Measurements from ENCODE around the gene LEF1. TPM values are rescaled to one million over a fixed set of nuclear protein-coding genes. Genes with fewer than 3 reads are reported as not detected.

LEF1 gene
- total RNA-seq, 1 experiment from 2014 or later: 0.79 TPM

DNA sequence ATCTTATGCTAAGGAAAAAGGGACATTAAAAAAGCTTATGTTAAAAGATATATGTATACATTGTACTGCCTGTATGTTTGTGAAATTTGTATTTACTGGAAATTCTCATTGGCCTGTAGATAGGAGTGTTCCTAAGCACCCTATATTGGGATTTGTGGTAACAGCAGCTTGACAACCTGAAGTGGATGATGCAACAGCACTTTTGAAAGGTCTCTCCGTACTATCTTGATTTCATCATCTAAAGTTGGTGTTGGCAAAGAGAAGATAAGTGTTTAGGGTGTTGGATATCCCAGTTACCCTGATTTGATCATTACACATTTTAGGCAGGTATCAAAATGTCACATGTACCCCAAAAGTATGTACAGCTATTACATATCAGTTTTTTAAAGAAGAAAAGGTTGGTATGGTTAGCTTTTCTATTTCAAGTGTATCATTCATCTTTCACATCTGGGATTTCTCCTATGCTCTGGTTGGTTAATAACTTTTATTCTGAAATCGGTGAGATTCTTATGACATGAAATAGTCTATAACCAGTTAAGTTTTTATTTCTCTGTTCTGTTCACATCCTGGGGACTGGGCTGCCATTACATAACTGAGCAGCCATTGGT is 168.7 kb downstream of the LEF1 start:
- intact Hi-C loops (cut with micrococcal nuclease): no loop called here
- H2AFZ ChIP-seq (ENCODE audit: low read depth, low read length, poor library complexity, severe bottlenecking): no peak overlapping the region
- ChIA-PET POLR2A (no interaction called here), RAD21 (ENCODE audit: low non-redundant PET in 1 of 2, low total read pairs in 2 of 2, uncharacterized antibody in 2 of 2, unreplicated experiment in 2 of 2) (no interaction called here), CTCF (no interaction called here)
- no peaks in the 10 kb centered on the region for H3K4me1 ChIP-seq (ENCODE audit: control insufficient read depth in 1 of 2, insufficient read depth in 2 of 2, low read length in 2 of 2)
- H3K36me3 ChIP-seq (ENCODE audit: control insufficient read depth in 1 of 2, insufficient read depth in 2 of 2, low read length in 2 of 2): no peaks in the 10 kb centered on the region
- no peak overlapping the region for H3K4me3 ChIP-seq (replicated peaks in 1 of 2; ENCODE audit: low read depth in 1 of 2, low read length in 2 of 2)
- ATAC-seq (no peak), DNase-seq (ENCODE audit: low read depth, low spot score) (no peak)
- H3K4me2 ChIP-seq (ENCODE audit: low read length): no peak overlapping the region
- TF ChIP-seq ZNF274 (IDR thresholded peaks at IDR 0.05; ENCODE audit: low read depth, low read length): no peak
- TF ChIP-seq, protein P1, sequence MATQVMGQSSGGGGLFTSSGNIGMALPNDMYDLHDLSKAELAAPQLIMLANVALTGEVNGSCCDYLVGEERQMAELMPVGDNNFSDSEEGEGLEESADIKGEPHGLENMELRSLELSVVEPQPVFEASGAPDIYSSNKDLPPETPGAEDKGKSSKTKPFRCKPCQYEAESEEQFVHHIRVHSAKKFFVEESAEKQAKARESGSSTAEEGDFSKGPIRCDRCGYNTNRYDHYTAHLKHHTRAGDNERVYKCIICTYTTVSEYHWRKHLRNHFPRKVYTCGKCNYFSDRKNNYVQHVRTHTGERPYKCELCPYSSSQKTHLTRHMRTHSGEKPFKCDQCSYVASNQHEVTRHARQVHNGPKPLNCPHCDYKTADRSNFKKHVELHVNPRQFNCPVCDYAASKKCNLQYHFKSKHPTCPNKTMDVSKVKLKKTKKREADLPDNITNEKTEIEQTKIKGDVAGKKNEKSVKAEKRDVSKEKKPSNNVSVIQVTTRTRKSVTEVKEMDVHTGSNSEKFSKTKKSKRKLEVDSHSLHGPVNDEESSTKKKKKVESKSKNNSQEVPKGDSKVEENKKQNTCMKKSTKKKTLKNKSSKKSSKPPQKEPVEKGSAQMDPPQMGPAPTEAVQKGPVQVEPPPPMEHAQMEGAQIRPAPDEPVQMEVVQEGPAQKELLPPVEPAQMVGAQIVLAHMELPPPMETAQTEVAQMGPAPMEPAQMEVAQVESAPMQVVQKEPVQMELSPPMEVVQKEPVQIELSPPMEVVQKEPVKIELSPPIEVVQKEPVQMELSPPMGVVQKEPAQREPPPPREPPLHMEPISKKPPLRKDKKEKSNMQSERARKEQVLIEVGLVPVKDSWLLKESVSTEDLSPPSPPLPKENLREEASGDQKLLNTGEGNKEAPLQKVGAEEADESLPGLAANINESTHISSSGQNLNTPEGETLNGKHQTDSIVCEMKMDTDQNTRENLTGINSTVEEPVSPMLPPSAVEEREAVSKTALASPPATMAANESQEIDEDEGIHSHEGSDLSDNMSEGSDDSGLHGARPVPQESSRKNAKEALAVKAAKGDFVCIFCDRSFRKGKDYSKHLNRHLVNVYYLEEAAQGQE (IDR thresholded peaks at IDR 0.05; ENCODE audit: low read depth): no peak
- TF ChIP-seq, protein P2, sequence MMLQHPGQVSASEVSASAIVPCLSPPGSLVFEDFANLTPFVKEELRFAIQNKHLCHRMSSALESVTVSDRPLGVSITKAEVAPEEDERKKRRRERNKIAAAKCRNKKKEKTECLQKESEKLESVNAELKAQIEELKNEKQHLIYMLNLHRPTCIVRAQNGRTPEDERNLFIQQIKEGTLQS (IDR thresholded peaks at IDR 0.05): no peak
- H3K79me2 ChIP-seq (ENCODE audit: insufficient read depth, low read length): peaks cover 10% of the 10 kb centered on the region
- no peak overlapping the region for H3K9ac ChIP-seq (ENCODE audit: low read length)
- no peaks in the 10 kb centered on the region for H3K9me2 ChIP-seq (ENCODE audit: insufficient read depth)
- no peaks in the 10 kb centered on the region for H3K9me3 ChIP-seq (ENCODE audit: control insufficient read depth in 1 of 2, insufficient read depth in 1 of 2, low read depth in 1 of 2, low read length in 2 of 2)
- H4K20me1 ChIP-seq (ENCODE audit: insufficient read depth): no peaks in the 10 kb centered on the region
- no peaks in the 10 kb centered on the region for H3K27me3 ChIP-seq (ENCODE audit: insufficient read depth, low read length)
- no peak overlapping the region for H3K27ac ChIP-seq (ENCODE audit: low read depth, low read length)
- BruUV-seq (replicated peaks): no TSS peak

DNA sequence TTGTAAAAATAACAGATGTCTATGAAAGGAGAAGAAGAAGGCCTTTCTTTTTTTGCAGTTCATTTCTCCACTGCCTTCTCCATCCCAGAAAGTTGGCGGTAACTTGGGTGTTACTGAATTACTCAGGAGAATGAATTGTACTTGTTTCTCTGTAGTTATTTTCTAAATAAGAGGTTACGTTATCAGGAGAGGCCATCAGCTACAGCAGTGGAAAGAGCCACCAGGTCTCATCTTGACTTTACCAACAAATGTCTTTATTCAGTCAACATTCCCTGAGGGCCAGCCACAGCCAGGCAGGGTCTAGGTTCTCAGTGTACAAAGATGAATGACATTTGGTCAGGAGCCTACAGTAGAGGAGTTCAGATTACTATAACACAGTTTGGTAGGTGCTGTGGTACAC is 170.9 kb downstream of the LEF1 start:
- Histone ChIP-seq H4K20me1 (ENCODE audit: insufficient read depth) (peaks cover 5% of the 10 kb centered on the region; the same call in 1 of the 2 replicates), H3K4me1 (ENCODE audit: control insufficient read depth in 1 of 2, insufficient read depth in 2 of 2, low read length in 2 of 2) (no peaks in the 10 kb centered on the region), H2AFZ (ENCODE audit: low read depth, low read length, poor library complexity, severe bottlenecking) (no peak overlapping the region), H3K9me2 (ENCODE audit: insufficient read depth) (no peaks in the 10 kb centered on the region), H3K27ac (ENCODE audit: low read depth, low read length) (no peak overlapping the region), H3K36me3 (ENCODE audit: control insufficient read depth in 1 of 2, insufficient read depth in 2 of 2, low read length in 2 of 2) (no peaks in the 10 kb centered on the region), H3K4me2 (ENCODE audit: low read length) (no peak overlapping the region), H3K9me3 (ENCODE audit: control insufficient read depth in 1 of 2, insufficient read depth in 1 of 2, low read depth in 1 of 2, low read length in 2 of 2) (no peaks in the 10 kb centered on the region), H3K79me2 (ENCODE audit: insufficient read depth, low read length) (peaks cover 33% of the 10 kb centered on the region), H3K4me3 (replicated peaks in 1 of 2; ENCODE audit: low read depth in 1 of 2, low read length in 2 of 2) (no peak overlapping the region), H3K9ac (ENCODE audit: low read length) (no peak overlapping the region), H3K27me3 (ENCODE audit: insufficient read depth, low read length) (no peaks in the 10 kb centered on the region)
- POLR2A ChIA-PET: no interaction called here
- CTCF ChIA-PET: no interaction called here
- intact Hi-C loops (cut with micrococcal nuclease): no loop called here
- TF ChIP-seq TCF7L2 (IDR thresholded peaks at IDR 0.05; ENCODE audit: borderline replicate concordance, extremely low read depth, insufficient read depth, insufficient read length): no peak
- TF ChIP-seq JUND (IDR thresholded peaks at IDR 0.05): no peak
- no peak for TF ChIP-seq POLR2AphosphoS5 (IDR thresholded peaks at IDR 0.05; ENCODE audit: low read depth, low read length)
- TF ChIP-seq, protein P2 (IDR thresholded peaks at IDR 0.05): no peak
- TF ChIP-seq CBX3 (IDR thresholded peaks at IDR 0.05; ENCODE audit: low read depth): no peak
- TF ChIP-seq POLR2A (IDR thresholded peaks at IDR 0.05; ENCODE audit: borderline replicate concordance, extremely low read depth, insufficient read depth, insufficient read length): no peak
- TF ChIP-seq ELF1 (IDR thresholded peaks at IDR 0.05; ENCODE audit: borderline replicate concordance, low read depth): no peak
- TF ChIP-seq EZH2 (IDR thresholded peaks at IDR 0.05): no peak
- TF ChIP-seq ZFX (IDR thresholded peaks at IDR 0.05): no peak
- no peak for TF ChIP-seq SP1 (IDR thresholded peaks at IDR 0.05; ENCODE audit: low read depth)
- no peak for TF ChIP-seq EGR1 (IDR thresholded peaks at IDR 0.05; ENCODE audit: low read depth)
- DNase-seq (ENCODE audit: low read depth, low spot score): no peak
- BruUV-seq (replicated peaks): no TSS peak
- no peak for ATAC-seq
- RAD21 ChIA-PET (ENCODE audit: low non-redundant PET in 1 of 2, low total read pairs in 2 of 2, uncharacterized antibody in 2 of 2, unreplicated experiment in 2 of 2): no interaction called here
